Nephron (organoid): ENCODE data around the gene SCAI.
"Not testable (repeated sequence)": the region's sequence is repeated elsewhere in the genome, so short reads cannot be mapped to it uniquely, and the experiment has no call there.

Experiments
- H3K27ac Mint-ChIP-seq, 3 experiments: 2 replicates each; pipeline ENCODE4 v1.8.0; 2020; ENCODE audit warnings: mixed read lengths in 3 of 3, mild to moderate bottlenecking in 2 of 3, moderate library complexity in 1 of 3
- H3K27me3 Mint-ChIP-seq: 2 replicates; pipeline ENCODE4 v1.8.0; 2021; ENCODE audit warnings: low read depth, mild to moderate bottlenecking, moderate library complexity, mixed read lengths
- H3K36me3 Mint-ChIP-seq: 2 replicates; pipeline ENCODE4 v1.8.0; 2020; ENCODE audit warnings: low read depth, mixed read lengths
- H3K4me1 Mint-ChIP-seq: 2 replicates; pipeline ENCODE4 v1.8.0; 2020; ENCODE audit warnings: mixed read lengths
- H3K4me3 Mint-ChIP-seq, 3 experiments: 2 replicates each; pipeline ENCODE4 v1.8.0; 2020; ENCODE audit warnings: mild to moderate bottlenecking in 3 of 3, mixed read lengths in 3 of 3, moderate library complexity in 2 of 3
- H3K9me3 Mint-ChIP-seq: 2 replicates; pipeline ENCODE4 v1.8.0; 2020; ENCODE audit warnings: mixed read lengths
- TF ChIP-seq, protein P1 (sequence below), 3 experiments: fragments of 200-600 bp; sonication (generic); IDR thresholded peaks; one replicate each; pipeline ENCODE4 v1.5.0; 2021; ENCODE audit warnings: antibody characterized with exemption in 3 of 3; ENCODE audit not compliant: unreplicated experiment in 3 of 3

The SCAI gene

DNA sequence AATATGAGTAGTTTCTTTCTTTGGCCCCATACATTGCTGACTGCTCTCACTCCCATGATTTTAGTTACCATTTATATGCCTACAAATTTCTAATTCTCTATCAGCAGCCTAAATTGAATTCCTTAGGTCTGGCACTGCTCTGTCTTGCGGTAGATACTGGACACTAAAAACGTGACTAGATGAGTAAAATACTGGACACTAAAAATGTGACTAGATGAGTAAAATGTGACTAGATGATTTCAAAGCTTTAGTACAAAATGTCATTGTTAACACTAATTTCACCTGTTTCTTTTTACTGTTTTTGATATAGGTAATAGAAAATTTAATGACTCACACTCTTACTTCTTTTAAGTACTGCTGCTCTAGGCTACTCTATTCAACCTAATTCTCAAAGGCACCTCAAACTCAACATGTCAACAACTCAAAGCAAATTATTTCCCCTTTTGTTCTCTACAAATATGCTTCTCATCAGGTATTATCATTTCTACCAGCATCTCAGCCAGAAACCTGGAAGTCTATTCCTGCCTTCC is 171.0 kb downstream of the SCAI start:
- H3K27ac Mint-ChIP-seq: no peak overlapping the region
- H3K9me3 Mint-ChIP-seq: no peaks in the 10 kb centered on the region
- no peaks in the 10 kb centered on the region for H3K27me3 Mint-ChIP-seq
- TF ChIP-seq, protein P1, sequence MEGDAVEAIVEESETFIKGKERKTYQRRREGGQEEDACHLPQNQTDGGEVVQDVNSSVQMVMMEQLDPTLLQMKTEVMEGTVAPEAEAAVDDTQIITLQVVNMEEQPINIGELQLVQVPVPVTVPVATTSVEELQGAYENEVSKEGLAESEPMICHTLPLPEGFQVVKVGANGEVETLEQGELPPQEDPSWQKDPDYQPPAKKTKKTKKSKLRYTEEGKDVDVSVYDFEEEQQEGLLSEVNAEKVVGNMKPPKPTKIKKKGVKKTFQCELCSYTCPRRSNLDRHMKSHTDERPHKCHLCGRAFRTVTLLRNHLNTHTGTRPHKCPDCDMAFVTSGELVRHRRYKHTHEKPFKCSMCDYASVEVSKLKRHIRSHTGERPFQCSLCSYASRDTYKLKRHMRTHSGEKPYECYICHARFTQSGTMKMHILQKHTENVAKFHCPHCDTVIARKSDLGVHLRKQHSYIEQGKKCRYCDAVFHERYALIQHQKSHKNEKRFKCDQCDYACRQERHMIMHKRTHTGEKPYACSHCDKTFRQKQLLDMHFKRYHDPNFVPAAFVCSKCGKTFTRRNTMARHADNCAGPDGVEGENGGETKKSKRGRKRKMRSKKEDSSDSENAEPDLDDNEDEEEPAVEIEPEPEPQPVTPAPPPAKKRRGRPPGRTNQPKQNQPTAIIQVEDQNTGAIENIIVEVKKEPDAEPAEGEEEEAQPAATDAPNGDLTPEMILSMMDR (IDR thresholded peaks at IDR 0.05; ENCODE audit: unreplicated experiment in 3 of 3): no peak
- peaks cover 30% of the 10 kb centered on the region for H3K36me3 Mint-ChIP-seq
- H3K4me1 Mint-ChIP-seq: no peaks in the 10 kb centered on the region
- no peak overlapping the region for H3K4me3 Mint-ChIP-seq

GRCh38 chr9:124969401-124969800 is 173.9 kb downstream of the SCAI start:
- Mint-ChIP-seq H3K36me3 (peaks cover 26% of the 10 kb centered on the region), H3K27me3 (no peaks in the 10 kb centered on the region), H3K27ac (no peak overlapping the region), H3K9me3 (no peaks in the 10 kb centered on the region), H3K4me1 (no peaks in the 10 kb centered on the region), H3K4me3 (no peak overlapping the region)
- TF ChIP-seq, protein P1 (IDR thresholded peaks at IDR 0.05; ENCODE audit: unreplicated experiment in 3 of 3): no peak

GRCh38 chr9:124968238-124968637 is 175.1 kb downstream of the SCAI start:
- TF ChIP-seq, protein P1 (IDR thresholded peaks at IDR 0.05; ENCODE audit: unreplicated experiment in 3 of 3): no peak
- Mint-ChIP-seq H3K27ac (no peak overlapping the region), H3K27me3 (no peaks in the 10 kb centered on the region), H3K9me3 (no peaks in the 10 kb centered on the region), H3K4me3 (no peak overlapping the region), H3K4me1 (no peaks in the 10 kb centered on the region), H3K36me3 (peaks cover 21% of the 10 kb centered on the region)

DNA sequence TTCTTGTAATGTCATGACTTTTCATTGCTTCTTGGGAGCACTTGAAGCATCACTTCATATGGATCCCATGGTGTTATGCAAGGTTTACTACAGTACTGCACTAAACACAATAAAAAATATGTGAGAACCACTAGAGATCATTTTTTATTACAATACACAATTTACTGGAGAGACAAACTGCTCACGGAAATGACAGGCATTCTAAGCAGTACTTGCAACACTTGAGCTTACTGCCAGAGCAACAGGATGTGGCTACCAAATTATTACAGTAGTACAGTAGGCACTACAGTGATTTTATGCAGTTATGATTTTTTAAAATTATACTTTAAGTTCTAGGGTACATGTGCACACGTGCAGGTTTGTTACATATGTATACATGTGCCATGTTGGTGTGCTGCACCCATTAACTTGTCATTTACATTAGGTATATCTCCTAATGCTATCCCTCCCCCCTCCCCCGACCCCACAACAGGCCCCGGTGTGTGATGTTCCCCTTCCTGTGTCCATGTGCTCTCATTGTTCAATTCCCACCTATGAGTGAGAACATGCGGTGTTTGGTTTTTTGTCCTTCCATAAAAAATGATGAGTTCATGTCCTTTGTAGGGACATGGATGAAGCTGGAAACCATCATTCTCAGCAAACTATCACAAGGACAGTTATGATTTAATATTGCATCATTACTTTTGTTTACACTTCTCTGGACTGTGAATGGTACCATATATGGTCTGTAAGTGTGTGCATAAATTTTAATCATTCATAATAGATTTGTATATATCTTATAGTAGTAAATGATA is 177.4 kb downstream of the SCAI start:
- not testable (repeated sequence) for H3K9me3 Mint-ChIP-seq, H3K4me1 Mint-ChIP-seq, H3K36me3 Mint-ChIP-seq, H3K4me3 Mint-ChIP-seq, H3K27ac Mint-ChIP-seq, H3K27me3 Mint-ChIP-seq

GRCh38 chr9:124964604-124965003 is 178.7 kb downstream of the SCAI start:
- Mint-ChIP-seq H3K4me1 (no peaks in the 10 kb centered on the region), H3K27ac (no peak overlapping the region), H3K36me3 (peaks cover 7% of the 10 kb centered on the region), H3K9me3 (peaks cover 2% of the 10 kb centered on the region), H3K4me3 (no peak overlapping the region), H3K27me3 (no peaks in the 10 kb centered on the region)
- TF ChIP-seq, protein P1 (IDR thresholded peaks at IDR 0.05; ENCODE audit: unreplicated experiment in 3 of 3): no peak

- no peak overlapping the region for H3K4me3 Mint-ChIP-seq
- H3K27me3 Mint-ChIP-seq: no peaks in the 10 kb centered on the region
- no peaks in the 10 kb centered on the region for H3K4me1 Mint-ChIP-seq
- H3K27ac Mint-ChIP-seq: no peak overlapping the region
- H3K36me3 Mint-ChIP-seq: peaks cover 7% of the 10 kb centered on the region
- H3K9me3 Mint-ChIP-seq: peaks cover 2% of the 10 kb centered on the region
- TF ChIP-seq, protein P1 (IDR thresholded peaks at IDR 0.05; ENCODE audit: unreplicated experiment in 3 of 3): no peak
Observed at GRCh38 chr9:124964056-124964455, 179.3 kb downstream of the SCAI start.
